Measurements from ENCODE around the gene TACC2. TPM values are rescaled to one million over a fixed set of nuclear protein-coding genes. Genes with fewer than 3 reads are reported as not detected.

The TACC2 gene
- total and polyA plus RNA-seq, 2 experiments from 2014 or later = 30.8 to 35.9 TPM

DNA sequence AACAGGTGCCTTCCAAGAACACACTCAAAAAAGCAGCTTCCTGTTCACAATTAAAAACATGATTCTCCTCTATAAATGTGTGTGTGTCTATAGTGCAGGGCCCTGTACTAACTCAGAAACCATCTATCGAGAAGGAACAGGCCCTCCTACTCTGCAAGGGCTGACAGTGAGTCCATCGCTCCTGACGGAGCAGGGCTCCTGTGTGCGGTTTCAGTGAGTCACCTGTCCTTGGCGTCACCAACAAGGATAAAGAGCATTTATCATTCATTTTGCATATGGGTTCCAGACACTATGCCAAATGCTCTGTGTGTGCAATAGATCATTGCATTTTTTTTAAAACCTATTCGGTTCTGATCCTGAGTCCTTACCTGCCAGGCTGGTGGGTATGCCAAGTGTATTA is 63.7 kb downstream of the TACC2 start (continued):
- TF ChIP-seq, protein P1, sequence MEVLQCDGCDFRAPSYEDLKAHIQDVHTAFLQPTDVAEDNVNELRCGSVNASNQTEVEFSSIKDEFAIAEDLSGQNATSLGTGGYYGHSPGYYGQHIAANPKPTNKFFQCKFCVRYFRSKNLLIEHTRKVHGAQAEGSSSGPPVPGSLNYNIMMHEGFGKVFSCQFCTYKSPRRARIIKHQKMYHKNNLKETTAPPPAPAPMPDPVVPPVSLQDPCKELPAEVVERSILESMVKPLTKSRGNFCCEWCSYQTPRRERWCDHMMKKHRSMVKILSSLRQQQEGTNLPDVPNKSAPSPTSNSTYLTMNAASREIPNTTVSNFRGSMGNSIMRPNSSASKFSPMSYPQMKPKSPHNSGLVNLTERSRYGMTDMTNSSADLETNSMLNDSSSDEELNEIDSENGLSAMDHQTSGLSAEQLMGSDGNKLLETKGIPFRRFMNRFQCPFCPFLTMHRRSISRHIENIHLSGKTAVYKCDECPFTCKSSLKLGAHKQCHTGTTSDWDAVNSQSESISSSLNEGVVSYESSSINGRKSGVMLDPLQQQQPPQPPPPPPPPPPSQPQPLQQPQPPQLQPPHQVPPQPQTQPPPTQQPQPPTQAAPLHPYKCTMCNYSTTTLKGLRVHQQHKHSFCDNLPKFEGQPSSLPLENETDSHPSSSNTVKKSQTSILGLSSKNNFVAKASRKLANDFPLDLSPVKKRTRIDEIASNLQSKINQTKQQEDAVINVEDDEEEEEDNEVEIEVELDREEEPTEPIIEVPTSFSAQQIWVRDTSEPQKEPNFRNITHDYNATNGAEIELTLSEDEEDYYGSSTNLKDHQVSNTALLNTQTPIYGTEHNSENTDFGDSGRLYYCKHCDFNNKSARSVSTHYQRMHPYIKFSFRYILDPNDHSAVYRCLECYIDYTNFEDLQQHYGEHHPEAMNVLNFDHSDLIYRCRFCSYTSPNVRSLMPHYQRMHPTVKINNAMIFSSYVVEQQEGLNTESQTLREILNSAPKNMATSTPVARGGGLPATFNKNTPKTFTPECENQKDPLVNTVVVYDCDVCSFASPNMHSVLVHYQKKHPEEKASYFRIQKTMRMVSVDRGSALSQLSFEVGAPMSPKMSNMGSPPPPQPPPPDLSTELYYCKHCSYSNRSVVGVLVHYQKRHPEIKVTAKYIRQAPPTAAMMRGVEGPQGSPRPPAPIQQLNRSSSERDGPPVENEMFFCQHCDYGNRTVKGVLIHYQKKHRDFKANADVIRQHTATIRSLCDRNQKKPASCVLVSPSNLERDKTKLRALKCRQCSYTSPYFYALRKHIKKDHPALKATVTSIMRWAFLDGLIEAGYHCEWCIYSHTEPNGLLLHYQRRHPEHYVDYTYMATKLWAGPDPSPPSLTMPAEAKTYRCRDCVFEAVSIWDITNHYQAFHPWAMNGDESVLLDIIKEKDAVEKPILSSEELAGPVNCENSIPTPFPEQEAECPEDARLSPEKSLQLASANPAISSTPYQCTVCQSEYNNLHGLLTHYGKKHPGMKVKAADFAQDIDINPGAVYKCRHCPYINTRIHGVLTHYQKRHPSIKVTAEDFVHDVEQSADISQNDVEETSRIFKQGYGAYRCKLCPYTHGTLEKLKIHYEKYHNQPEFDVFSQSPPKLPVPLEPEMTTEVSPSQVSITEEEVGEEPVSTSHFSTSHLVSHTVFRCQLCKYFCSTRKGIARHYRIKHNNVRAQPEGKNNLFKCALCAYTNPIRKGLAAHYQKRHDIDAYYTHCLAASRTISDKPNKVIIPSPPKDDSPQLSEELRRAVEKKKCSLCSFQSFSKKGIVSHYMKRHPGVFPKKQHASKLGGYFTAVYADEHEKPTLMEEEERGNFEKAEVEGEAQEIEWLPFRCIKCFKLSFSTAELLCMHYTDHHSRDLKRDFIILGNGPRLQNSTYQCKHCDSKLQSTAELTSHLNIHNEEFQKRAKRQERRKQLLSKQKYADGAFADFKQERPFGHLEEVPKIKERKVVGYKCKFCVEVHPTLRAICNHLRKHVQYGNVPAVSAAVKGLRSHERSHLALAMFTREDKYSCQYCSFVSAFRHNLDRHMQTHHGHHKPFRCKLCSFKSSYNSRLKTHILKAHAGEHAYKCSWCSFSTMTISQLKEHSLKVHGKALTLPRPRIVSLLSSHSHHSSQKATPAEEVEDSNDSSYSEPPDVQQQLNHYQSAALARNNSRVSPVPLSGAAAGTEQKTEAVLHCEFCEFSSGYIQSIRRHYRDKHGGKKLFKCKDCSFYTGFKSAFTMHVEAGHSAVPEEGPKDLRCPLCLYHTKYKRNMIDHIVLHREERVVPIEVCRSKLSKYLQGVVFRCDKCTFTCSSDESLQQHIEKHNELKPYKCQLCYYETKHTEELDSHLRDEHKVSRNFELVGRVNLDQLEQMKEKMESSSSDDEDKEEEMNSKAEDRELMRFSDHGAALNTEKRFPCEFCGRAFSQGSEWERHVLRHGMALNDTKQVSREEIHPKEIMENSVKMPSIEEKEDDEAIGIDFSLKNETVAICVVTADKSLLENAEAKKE (CRISPR knock-in tag; IDR thresholded peaks at IDR 0.05) = no peak
- no peak for TF ChIP-seq POLR2AphosphoS5 (IDR thresholded peaks at IDR 0.05; ENCODE audit: low read depth)
- TF ChIP-seq ZNF114 (CRISPR knock-in tag; IDR thresholded peaks at IDR 0.05) = no peak
- TF ChIP-seq EZH2 (IDR thresholded peaks at IDR 0.05; ENCODE audit: low read depth, unreplicated experiment) = no peak
- TF ChIP-seq EZH2phosphoT487 (IDR thresholded peaks at IDR 0.05; ENCODE audit: unreplicated experiment) = no peak
- TF ChIP-seq, protein P2, sequence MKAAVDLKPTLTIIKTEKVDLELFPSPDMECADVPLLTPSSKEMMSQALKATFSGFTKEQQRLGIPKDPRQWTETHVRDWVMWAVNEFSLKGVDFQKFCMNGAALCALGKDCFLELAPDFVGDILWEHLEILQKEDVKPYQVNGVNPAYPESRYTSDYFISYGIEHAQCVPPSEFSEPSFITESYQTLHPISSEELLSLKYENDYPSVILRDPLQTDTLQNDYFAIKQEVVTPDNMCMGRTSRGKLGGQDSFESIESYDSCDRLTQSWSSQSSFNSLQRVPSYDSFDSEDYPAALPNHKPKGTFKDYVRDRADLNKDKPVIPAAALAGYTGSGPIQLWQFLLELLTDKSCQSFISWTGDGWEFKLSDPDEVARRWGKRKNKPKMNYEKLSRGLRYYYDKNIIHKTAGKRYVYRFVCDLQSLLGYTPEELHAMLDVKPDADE (IDR thresholded peaks at IDR 0.05) = no peak

- H3K4me1 Mint-ChIP-seq = peaks cover 21% of the 10 kb centered on the region
- H3K9me3 Mint-ChIP-seq = no peaks in the 10 kb centered on the region; the same call in 2 of the 3 replicates
- no peak overlapping the region for H3K4me2 ChIP-seq
- ATAC-seq = no peak
- no peak overlapping the region for H3K27ac ChIP-seq (ENCODE audit: low read depth)
- H3K27me3 Mint-ChIP-seq (ENCODE audit: insufficient read depth, low read depth, poor library complexity) = peaks cover 9% of the 10 kb centered on the region
- H3K36me3 Mint-ChIP-seq (ENCODE audit: low read depth) = no peaks in the 10 kb centered on the region; the same call in 1 of the 3 replicates
- H3F3A ChIP-seq (replicated peaks; ENCODE audit: low read depth) = no peaks in the 10 kb centered on the region
- no peak overlapping the region for H2AFZ ChIP-seq
- H4K20me1 ChIP-seq (replicated peaks; ENCODE audit: insufficient read depth) = no peaks in the 10 kb centered on the region
- H3K79me2 ChIP-seq (replicated peaks; ENCODE audit: insufficient read depth) = no peaks in the 10 kb centered on the region
- H3K4me3 Mint-ChIP-seq = no peak overlapping the region
- H3K9me2 ChIP-seq (ENCODE audit: insufficient read depth) = no peaks in the 10 kb centered on the region
- H3K27me3 ChIP-seq (ENCODE audit: insufficient read depth) = no peaks in the 10 kb centered on the region
- TF ChIP-seq CREB1 (CRISPR knock-in tag; IDR thresholded peaks at IDR 0.05; ENCODE audit: low read depth) = no peak
- TF ChIP-seq, protein P2 (IDR thresholded peaks at IDR 0.05) = no peak
- H3K36me3 ChIP-seq (ENCODE audit: insufficient read depth) = no peaks in the 10 kb centered on the region
- no peak for DNase-seq (ENCODE audit: low spot score)
- H3K27ac Mint-ChIP-seq = no peak overlapping the region
- H3K4me1 ChIP-seq (ENCODE audit: insufficient read depth) = no peaks in the 10 kb centered on the region; the same call in 1 of the 2 replicates
- H3K4me3 ChIP-seq = no peak overlapping the region
Measured at GRCh38 chr10:122053314-122053713, 64.4 kb downstream of the TACC2 start.
